ENCODE results near the gene ASPA. TPM values are rescaled to one million over a fixed set of nuclear protein-coding genes. Genes with fewer than 3 reads are reported as not detected.

The ASPA gene
- total RNA-seq, 4 donors from 2014 or later, result 1.7 to 2.9 (median 2.5) TPM

DNA sequence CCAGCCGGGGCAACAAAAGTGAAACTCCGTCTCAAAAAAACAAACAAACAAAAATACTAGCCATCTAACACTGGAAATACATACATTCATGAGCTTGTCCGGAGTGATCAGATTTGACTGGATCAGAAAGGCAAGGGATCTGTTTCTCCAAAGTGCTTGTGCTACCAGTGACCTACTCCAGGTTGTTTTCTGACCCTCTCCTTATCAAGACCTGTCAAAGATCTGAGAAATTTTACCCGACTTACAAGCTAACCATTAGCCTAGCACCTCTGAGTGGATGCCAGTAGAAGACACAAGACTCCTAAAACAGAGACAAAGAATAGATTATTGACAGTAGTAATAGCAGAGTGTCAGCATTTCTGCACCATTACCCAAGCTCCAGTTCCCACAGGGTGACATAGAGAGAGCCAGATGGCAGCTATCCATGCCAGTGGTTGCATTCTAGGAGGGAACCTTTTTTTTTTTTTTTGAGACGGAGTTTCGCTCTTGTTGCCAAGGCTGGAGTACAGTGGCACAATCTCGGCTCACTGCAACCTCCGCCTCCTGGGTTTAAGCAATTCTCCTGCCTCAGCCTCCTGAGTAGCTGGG is 9.8 kb downstream of the ASPA start:
- no peak for DNase-seq (ENCODE audit: extremely low spot score)
- Histone ChIP-seq H3K27me3 (no peaks in the 10 kb centered on the region), H3K4me3 (no peak overlapping the region), H3K27ac (replicated peaks in 1 of 4) (no peak overlapping the region), H3K36me3 (no peaks in the 10 kb centered on the region), H3K4me1 (no peaks in the 10 kb centered on the region), H3K9me3 (no peaks in the 10 kb centered on the region)
- 85% methylated on average over 8 of the region's 8 CpGs for WGBS
- intact Hi-C loops (cut with DNase I), result no loop called here
- no peak for TF ChIP-seq POLR2AphosphoS5 (IDR thresholded peaks at IDR 0.05)
- no peak for TF ChIP-seq CTCF (IDR thresholded peaks at IDR 0.05)
- TF ChIP-seq POLR2A (IDR thresholded peaks at IDR 0.05; ENCODE audit: low read depth), result no peak
- no peak for TF ChIP-seq EP300 (IDR thresholded peaks at IDR 0.05)

- H3K27me3 ChIP-seq, result no peaks in the 10 kb centered on the region
- no peak overlapping the region for H3K4me3 ChIP-seq
- WGBS, result 79% methylated on average over 7 of the region's 7 CpGs
- peak; percentile 70 for DNase-seq (ENCODE audit: extremely low spot score)
- peaks cover 0 to 8% (median 0%) of the 10 kb centered on the region in 4 donors for H3K9me3 ChIP-seq
- H3K27ac ChIP-seq (replicated peaks in 1 of 4), result no peak overlapping the region
- peaks cover 0 to 4% (median 0%) of the 10 kb centered on the region in 4 donors for H3K36me3 ChIP-seq
- intact Hi-C loops (cut with DNase I), result no loop called here
- H3K4me1 ChIP-seq, result no peaks in the 10 kb centered on the region
- no peak for TF ChIP-seq CTCF (IDR thresholded peaks at IDR 0.05)
- no peak for TF ChIP-seq POLR2AphosphoS5 (IDR thresholded peaks at IDR 0.05)
- TF ChIP-seq EP300 (IDR thresholded peaks at IDR 0.05), result no peak
- no peak for TF ChIP-seq POLR2A (IDR thresholded peaks at IDR 0.05; ENCODE audit: low read depth)
These were observed 21.3 kb downstream of the ASPA start for GRCh38 chr17:3497101-3497500.

DNA sequence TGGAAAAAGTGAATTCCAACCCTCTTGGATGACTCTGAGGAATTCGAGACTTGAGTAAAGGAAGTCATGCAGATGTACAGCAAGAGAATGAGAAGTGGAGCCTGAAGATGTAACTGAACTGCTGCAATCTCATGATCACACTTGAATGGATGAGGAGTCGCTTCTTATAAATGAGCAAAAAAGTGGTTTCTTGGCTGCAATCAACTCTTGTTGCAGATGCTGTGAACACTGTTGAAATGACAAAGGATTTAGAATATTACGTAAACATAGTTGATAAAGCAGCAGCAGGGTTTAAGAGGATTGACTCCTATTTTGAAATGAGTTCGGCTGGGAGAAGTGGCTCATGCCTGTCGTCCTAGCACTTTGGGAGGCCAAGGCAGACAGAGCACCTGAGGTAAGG is 25.5 kb downstream of the ASPA start:
- Histone ChIP-seq H3K27ac (replicated peaks in 1 of 4) (no peak overlapping the region), H3K4me3 (no peak overlapping the region), H3K4me1 (peaks cover 0 to 7% (median 0%) of the 10 kb centered on the region in 4 donors), H3K27me3 (no peaks in the 10 kb centered on the region), H3K9me3 (peaks cover 0 to 8% (median 0%) of the 10 kb centered on the region in 4 donors), H3K36me3 (no peaks in the 10 kb centered on the region)
- no peak for DNase-seq (ENCODE audit: extremely low spot score)
- WGBS, result 55% methylated on average over 5 of the region's 5 CpGs
- no peak for TF ChIP-seq CTCF (IDR thresholded peaks at IDR 0.05)
- TF ChIP-seq POLR2A (IDR thresholded peaks at IDR 0.05; ENCODE audit: low read depth), result no peak
- no peak for TF ChIP-seq EP300 (IDR thresholded peaks at IDR 0.05)
- TF ChIP-seq POLR2AphosphoS5 (IDR thresholded peaks at IDR 0.05), result no peak
- intact Hi-C loops (cut with DNase I), result no loop called here

GRCh38 chr17:3502466-3502865 is 26.7 kb downstream of the ASPA start:
- 76% methylated on average over 4 of the region's 5 CpGs for WGBS
- Histone ChIP-seq H3K9me3 (peaks cover 0 to 8% (median 0%) of the 10 kb centered on the region in 4 donors), H3K27ac (replicated peaks in 1 of 4) (peak overlapping the region in 1 of 4 donors; percentile 30), H3K4me3 (no peak overlapping the region), H3K36me3 (no peaks in the 10 kb centered on the region), H3K27me3 (no peaks in the 10 kb centered on the region), H3K4me1 (peaks cover 0 to 7% (median 0%) of the 10 kb centered on the region in 4 donors)
- intact Hi-C loops (cut with DNase I), result no loop called here
- no peak for TF ChIP-seq POLR2A (IDR thresholded peaks at IDR 0.05; ENCODE audit: low read depth)
- TF ChIP-seq EP300 (IDR thresholded peaks at IDR 0.05), result no peak
- no peak for TF ChIP-seq POLR2AphosphoS5 (IDR thresholded peaks at IDR 0.05)
- TF ChIP-seq CTCF (IDR thresholded peaks at IDR 0.05), result no peak
- no peak for DNase-seq (ENCODE audit: extremely low spot score)

GRCh38 chr17:3503285-3503684 is 27.5 kb downstream of the ASPA start:
- no peak overlapping the region for H3K4me3 ChIP-seq
- peaks cover 0 to 7% (median 0%) of the 10 kb centered on the region in 4 donors for H3K4me1 ChIP-seq
- intact Hi-C loops (cut with DNase I), result no loop called here
- DNase-seq (ENCODE audit: extremely low spot score), result no peak
- peaks cover 0 to 8% (median 0%) of the 10 kb centered on the region in 4 donors for H3K9me3 ChIP-seq
- 41% methylated on average over 1 of the region's 1 CpG for WGBS
- TF ChIP-seq POLR2AphosphoS5 (IDR thresholded peaks at IDR 0.05) (no peak), EP300 (IDR thresholded peaks at IDR 0.05) (no peak), POLR2A (IDR thresholded peaks at IDR 0.05; ENCODE audit: low read depth) (no peak), CTCF (IDR thresholded peaks at IDR 0.05) (no peak)
- no peak overlapping the region for H3K27ac ChIP-seq (replicated peaks in 1 of 4)
- H3K36me3 ChIP-seq, result no peaks in the 10 kb centered on the region
- H3K27me3 ChIP-seq, result no peaks in the 10 kb centered on the region
